ENCODE results near the gene ALOX15.
"Not testable (repeated sequence)": the region's sequence is repeated elsewhere in the genome, so short reads cannot be mapped to it uniquely, and the experiment has no call there.

Gene ALOX15

GRCh38 chr17:4652997-4653396, 11.5 kb upstream of the ALOX15 start:
- DNase-seq = no peak

GRCh38 chr17:4648741-4649140, 7.3 kb upstream of the ALOX15 start:
- no peak for DNase-seq

- DNase-seq = no peak
These were observed 4.2 kb upstream of the ALOX15 start for GRCh38 chr17:4645642-4646041.

- no peak for DNase-seq
These were observed 2.2 kb upstream of the ALOX15 start for GRCh38 chr17:4643676-4644075.

GRCh38 chr17:4642286-4642685, 808 bp upstream of the ALOX15 start:
- no peak for DNase-seq

- not testable (repeated sequence) for DNase-seq
These were observed 799 bp downstream of the ALOX15 start for GRCh38 chr17:4640569-4641188.

- DNase-seq = not testable (repeated sequence)
These were observed 2.0 kb downstream of the ALOX15 start for GRCh38 chr17:4639301-4640059.

- DNase-seq = not testable (repeated sequence)
These were observed 2.7 kb downstream of the ALOX15 start for GRCh38 chr17:4638766-4639165.

- DNase-seq = no peak
These were observed 4.9 kb downstream of the ALOX15 start for GRCh38 chr17:4636474-4637100.

- DNase-seq = no peak
These were observed 5.6 kb downstream of the ALOX15 start for GRCh38 chr17:4635823-4636375.

GRCh38 chr17:4634976-4635375, 6.5 kb downstream of the ALOX15 start:
- DNase-seq = no peak

- DNase-seq = no peak
These were observed 7.8 kb downstream of the ALOX15 start for GRCh38 chr17:4633643-4634042.

- DNase-seq = no peak
These were observed 8.9 kb downstream of the ALOX15 start for GRCh38 chr17:4632581-4632920.

GRCh38 chr17:4631836-4632580, 9.5 kb downstream of the ALOX15 start:
- DNase-seq = no peak

- no peak for DNase-seq
These were observed 10.0 kb downstream of the ALOX15 start for GRCh38 chr17:4631431-4631830.

- DNase-seq = no peak
These were observed 14.7 kb downstream of the ALOX15 start for GRCh38 chr17:4626734-4627256.

GRCh38 chr17:4625181-4625617, 16.3 kb downstream of the ALOX15 start:
- DNase-seq = no peak

- not testable (repeated sequence) for DNase-seq
These were observed 17.0 kb downstream of the ALOX15 start for GRCh38 chr17:4624451-4624911.

- DNase-seq = no peak
These were observed 18.2 kb downstream of the ALOX15 start for GRCh38 chr17:4623249-4623648.

- no peak for DNase-seq
These were observed 19.1 kb downstream of the ALOX15 start for GRCh38 chr17:4622375-4622774.

GRCh38 chr17:4620531-4621101, 20.9 kb downstream of the ALOX15 start:
- DNase-seq = no peak

- no peak for DNase-seq
These were observed 23.7 kb downstream of the ALOX15 start for GRCh38 chr17:4617590-4618351.
